GM12872 (cell line): Measurements from ENCODE around the gene SLC1A7.

Source experiments
- TF ChIP-seq, protein P1 (sequence below): IDR thresholded peaks from 3 replicates; pipeline ENCODE4 v1.5.1; 2011; ENCODE audit warnings: low read depth, mild to moderate bottlenecking, low read length, moderate library complexity; ENCODE audit not compliant: insufficient read depth

SLC1A7 gene

GRCh38 chr1:53142226-53142853 lies at the start of gene SLC1A7:
Gene SLC1A7, minus strand, starts transcription at chr1:53142638. Its CDS starts 189 bp downstream, at chr1:53142449.
- TF ChIP-seq, protein P1, sequence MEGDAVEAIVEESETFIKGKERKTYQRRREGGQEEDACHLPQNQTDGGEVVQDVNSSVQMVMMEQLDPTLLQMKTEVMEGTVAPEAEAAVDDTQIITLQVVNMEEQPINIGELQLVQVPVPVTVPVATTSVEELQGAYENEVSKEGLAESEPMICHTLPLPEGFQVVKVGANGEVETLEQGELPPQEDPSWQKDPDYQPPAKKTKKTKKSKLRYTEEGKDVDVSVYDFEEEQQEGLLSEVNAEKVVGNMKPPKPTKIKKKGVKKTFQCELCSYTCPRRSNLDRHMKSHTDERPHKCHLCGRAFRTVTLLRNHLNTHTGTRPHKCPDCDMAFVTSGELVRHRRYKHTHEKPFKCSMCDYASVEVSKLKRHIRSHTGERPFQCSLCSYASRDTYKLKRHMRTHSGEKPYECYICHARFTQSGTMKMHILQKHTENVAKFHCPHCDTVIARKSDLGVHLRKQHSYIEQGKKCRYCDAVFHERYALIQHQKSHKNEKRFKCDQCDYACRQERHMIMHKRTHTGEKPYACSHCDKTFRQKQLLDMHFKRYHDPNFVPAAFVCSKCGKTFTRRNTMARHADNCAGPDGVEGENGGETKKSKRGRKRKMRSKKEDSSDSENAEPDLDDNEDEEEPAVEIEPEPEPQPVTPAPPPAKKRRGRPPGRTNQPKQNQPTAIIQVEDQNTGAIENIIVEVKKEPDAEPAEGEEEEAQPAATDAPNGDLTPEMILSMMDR, result no peak

GRCh38 chr1:53190210-53190611 lies 47.8 kb upstream of the SLC1A7 start:
- TF ChIP-seq, protein P1, result no peak

DNA sequence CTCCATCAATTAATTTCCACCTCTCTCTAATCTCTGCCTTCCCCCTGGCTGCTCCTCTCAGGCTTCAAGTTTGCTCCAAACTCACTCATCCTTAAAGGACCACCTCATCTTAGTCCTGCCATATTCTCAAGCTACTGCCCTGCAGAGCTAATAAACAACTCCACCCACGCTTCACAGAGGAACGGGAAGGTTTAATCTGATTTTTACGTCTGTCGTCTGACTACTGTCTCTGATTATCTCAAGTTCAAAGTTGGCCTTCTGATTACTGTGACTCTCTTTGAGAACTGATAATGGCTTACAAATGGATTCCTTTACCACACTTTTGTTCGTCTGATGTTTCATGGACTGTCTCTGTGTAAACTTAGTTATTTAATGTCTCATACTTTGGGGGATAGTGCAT lies 46.6 kb upstream of the SLC1A7 start:
- TF ChIP-seq, protein P1, result no peak

- TF ChIP-seq, protein P1, result no peak
These were observed 45.7 kb upstream of the SLC1A7 start for GRCh38 chr1:53188099-53188498.

DNA sequence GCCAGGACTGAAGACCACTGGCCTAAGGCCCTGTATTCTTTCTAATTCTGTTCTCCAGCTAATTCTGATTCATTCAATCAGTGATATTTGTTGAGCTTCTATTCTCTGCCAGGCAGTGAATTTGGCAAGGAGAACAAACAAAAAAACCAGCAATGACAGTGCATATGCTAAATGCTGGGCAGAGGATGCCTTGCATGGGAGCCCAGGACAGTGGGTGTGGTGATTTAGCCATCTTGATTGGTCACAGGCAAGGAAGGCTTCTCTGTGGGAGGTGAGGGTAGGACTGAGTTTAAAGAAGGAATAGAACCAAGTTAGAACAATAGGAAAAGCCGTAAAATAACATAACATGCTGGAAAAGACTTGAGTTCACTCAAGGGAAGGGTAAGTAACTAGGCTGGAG lies 45.0 kb upstream of the SLC1A7 start:
- TF ChIP-seq, protein P1, result no peak

DNA sequence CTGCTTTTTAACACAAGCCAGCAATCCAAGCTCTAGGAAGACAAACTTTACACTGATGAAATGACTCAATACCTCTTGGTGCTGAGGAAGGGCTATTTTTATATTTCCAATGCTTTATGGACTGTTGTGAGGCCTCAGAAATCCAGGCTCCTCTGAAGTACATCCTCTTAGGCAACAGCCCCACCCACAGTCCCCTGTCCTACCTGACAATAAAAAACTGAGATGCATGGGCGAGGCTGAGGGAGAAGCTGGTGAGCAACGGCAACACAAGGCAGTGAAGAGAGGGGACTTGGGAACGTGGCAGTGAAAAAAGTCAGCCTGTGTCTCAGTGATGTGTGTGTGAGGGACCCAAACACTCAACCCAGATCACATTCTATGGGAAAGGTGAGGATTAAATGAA lies 44.1 kb upstream of the SLC1A7 start:
- TF ChIP-seq, protein P1, result no peak

- TF ChIP-seq, protein P1, result no peak
These were observed 40.9 kb upstream of the SLC1A7 start for GRCh38 chr1:53183095-53183990.
